Astrocyte (in vitro differentiated cells and primary cell): ENCODE data around the gene LRRC27.

Source experiments
- EZH2 ChIP-seq: IDR thresholded peaks from 2 replicates; pipeline ENCODE4 v1.6.1; 2012; ENCODE audit warnings: mild to moderate bottlenecking, low read length, inconsistent platforms; ENCODE audit not compliant: insufficient read depth
- TF ChIP-seq, protein P1 (sequence below): IDR thresholded peaks from 2 replicates; pipeline ENCODE4 v1.5.1; 2011; ENCODE audit warnings: low read depth, mild to moderate bottlenecking, inconsistent platforms, low read length, moderate library complexity; ENCODE audit not compliant: insufficient read depth

DNA sequence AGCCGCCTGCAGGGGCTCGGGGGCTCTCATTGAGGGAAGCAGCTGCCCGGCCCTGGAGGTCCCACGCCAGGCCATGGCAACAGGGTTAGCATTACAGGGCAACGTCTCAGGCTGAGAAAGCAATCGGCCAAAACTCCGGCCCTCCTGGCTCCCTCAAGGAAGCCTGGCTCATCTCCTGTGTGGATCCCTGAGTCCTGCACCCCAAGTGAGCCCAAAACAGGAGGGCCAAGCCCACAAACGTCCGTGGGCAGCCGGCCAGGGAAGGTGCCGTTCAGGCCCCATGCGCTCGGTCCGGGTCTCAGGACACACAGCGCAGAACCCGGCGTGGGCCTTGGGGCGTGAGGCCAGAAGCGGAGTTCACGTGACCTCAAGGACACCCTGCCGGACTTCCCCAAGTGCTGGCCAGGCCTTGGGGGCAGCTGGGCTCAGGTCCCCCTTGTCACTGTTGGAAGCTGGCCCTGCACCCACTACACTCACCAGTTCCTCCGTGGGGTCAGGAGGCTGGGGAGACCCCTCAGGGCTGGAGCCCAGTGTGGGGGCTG lies 57.0 kb downstream of the LRRC27 start:
- TF ChIP-seq, protein P1, sequence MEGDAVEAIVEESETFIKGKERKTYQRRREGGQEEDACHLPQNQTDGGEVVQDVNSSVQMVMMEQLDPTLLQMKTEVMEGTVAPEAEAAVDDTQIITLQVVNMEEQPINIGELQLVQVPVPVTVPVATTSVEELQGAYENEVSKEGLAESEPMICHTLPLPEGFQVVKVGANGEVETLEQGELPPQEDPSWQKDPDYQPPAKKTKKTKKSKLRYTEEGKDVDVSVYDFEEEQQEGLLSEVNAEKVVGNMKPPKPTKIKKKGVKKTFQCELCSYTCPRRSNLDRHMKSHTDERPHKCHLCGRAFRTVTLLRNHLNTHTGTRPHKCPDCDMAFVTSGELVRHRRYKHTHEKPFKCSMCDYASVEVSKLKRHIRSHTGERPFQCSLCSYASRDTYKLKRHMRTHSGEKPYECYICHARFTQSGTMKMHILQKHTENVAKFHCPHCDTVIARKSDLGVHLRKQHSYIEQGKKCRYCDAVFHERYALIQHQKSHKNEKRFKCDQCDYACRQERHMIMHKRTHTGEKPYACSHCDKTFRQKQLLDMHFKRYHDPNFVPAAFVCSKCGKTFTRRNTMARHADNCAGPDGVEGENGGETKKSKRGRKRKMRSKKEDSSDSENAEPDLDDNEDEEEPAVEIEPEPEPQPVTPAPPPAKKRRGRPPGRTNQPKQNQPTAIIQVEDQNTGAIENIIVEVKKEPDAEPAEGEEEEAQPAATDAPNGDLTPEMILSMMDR: no peak
- TF ChIP-seq EZH2: no peak
